GM23338 (cell line): ENCODE data around the gene NSMCE1. TPM values are rescaled to one million over a fixed set of nuclear protein-coding genes. Genes with fewer than 3 reads are reported as not detected.

Experiments
- CREB1 ChIP-seq: fragments of 250-450 bp; sonication (Bioruptor Pico); IDR thresholded peaks from 2 replicates; pipeline ENCODE4 v1.5.0; 2020; ENCODE audit warnings: low read depth, mild to moderate bottlenecking, moderate library complexity
- POLR2AphosphoS5 ChIP-seq: IDR thresholded peaks from 2 replicates; pipeline ENCODE4 v1.6.1; 2016; ENCODE audit warnings: antibody characterized with exemption, low read depth
- REST ChIP-seq: IDR thresholded peaks from one replicate; pipeline ENCODE4 v1.6.1; 2018; ENCODE audit warnings: antibody characterized with exemption; ENCODE audit not compliant: unreplicated experiment
- ZNF331 ChIP-seq: fragments of 250-450 bp; sonication (Bioruptor Pico); IDR thresholded peaks from 2 replicates; pipeline ENCODE4 v1.5.0; 2020; ENCODE audit warnings: low read depth, mild to moderate bottlenecking, moderate library complexity
- ZNF462 ChIP-seq: fragments of 250-450 bp; sonication (Bioruptor Pico); IDR thresholded peaks from 2 replicates; pipeline ENCODE4 v1.5.0; 2020; ENCODE audit warnings: mild to moderate bottlenecking, moderate library complexity
- polyA plus RNA-seq: library from polyadenylated mRNA; unstranded; fragments of >200 nt; fragmentation: Nextera tagmentation; extraction: Ambion mirVana; gene quantifications from 2 replicates; pipeline ENCODE4 v1.2.1, GENCODE V29; 2016
- total RNA-seq: library from RNA; depleted of rRNA; stranded (reverse); fragments of >200 nt; shearing (Covaris generic); gene quantifications from 2 replicates; pipeline ENCODE4 v1.2.3, GENCODE V29; 2014

Gene NSMCE1
- total and polyA plus RNA-seq, 2 experiments from 2014 or later = 30.6 to 50.8 TPM

- TF ChIP-seq ZNF462 (CRISPR knock-in tag) (no peak), CREB1 (CRISPR knock-in tag) (no peak), POLR2AphosphoS5 (no peak), REST (no peak), ZNF331 (no peak)
Measured at GRCh38 chr16:27193300-27193990, 75.1 kb downstream of the NSMCE1 start (continued).
